HL-60 (cell line): ENCODE measurements around the gene INTS1.

Experiments used
- DNase-seq, 2 experiments: peaks; one replicate each; pipeline ENCODE4 v3.0.0-alpha.2; 2010 to 2020; ENCODE audit warnings: low read depth in 1 of 2, low spot score in 1 of 2
- H3K27ac ChIP-seq: fragments of 250-450 bp; sonication (Bioruptor Pico); replicated peaks from 2 replicates; pipeline ENCODE4 v1.5.1; 2020; ENCODE audit warnings: mild to moderate bottlenecking, moderate library complexity
- H3K27me3 ChIP-seq: fragments of 250-450 bp; sonication (Bioruptor Pico); 2 replicates; pipeline ENCODE4 v1.5.1; 2021; ENCODE audit warnings: mild to moderate bottlenecking, moderate library complexity; ENCODE audit not compliant: insufficient read depth, poor library complexity, severe bottlenecking
- H3K4me3 ChIP-seq: replicated peaks from 2 replicates; pipeline ENCODE4 v1.5.1; 2011; ENCODE audit warnings: mild to moderate bottlenecking, control low read depth, low read length; ENCODE audit not compliant: insufficient read depth
- CTCF ChIP-seq: IDR thresholded peaks from one replicate; pipeline ENCODE4 v1.5.1; 2011; ENCODE audit warnings: low read length, control low read depth, inconsistent platforms; ENCODE audit not compliant: insufficient read depth
- GABPA ChIP-seq: IDR thresholded peaks from 2 replicates; pipeline ENCODE4 v1.6.1; 2012; ENCODE audit warnings: low read depth
- POLR2AphosphoS5 ChIP-seq: IDR thresholded peaks from 2 replicates; pipeline ENCODE4 v1.6.1; 2012; ENCODE audit warnings: low read depth
- SPI1 ChIP-seq: IDR thresholded peaks from 2 replicates; pipeline ENCODE4 v1.6.1; 2012; ENCODE audit warnings: low read depth, mild to moderate bottlenecking, borderline replicate concordance
- TF ChIP-seq, protein P1 (sequence below): IDR thresholded peaks from 2 replicates; pipeline ENCODE4 v1.6.1; 2012; ENCODE audit warnings: low read depth; ENCODE audit not compliant: insufficient replicate concordance

Gene INTS1

GRCh38 chr7:1502845-1503244 is 1.3 kb downstream of the INTS1 start:
- H3K27ac ChIP-seq: peak overlapping the region; percentile 86
- H3K4me3 ChIP-seq: peak overlapping the region; percentile 100
- TF ChIP-seq CTCF (no peak), POLR2AphosphoS5 (no peak), GABPA (no peak), SPI1 (no peak)
- TF ChIP-seq, protein P1, sequence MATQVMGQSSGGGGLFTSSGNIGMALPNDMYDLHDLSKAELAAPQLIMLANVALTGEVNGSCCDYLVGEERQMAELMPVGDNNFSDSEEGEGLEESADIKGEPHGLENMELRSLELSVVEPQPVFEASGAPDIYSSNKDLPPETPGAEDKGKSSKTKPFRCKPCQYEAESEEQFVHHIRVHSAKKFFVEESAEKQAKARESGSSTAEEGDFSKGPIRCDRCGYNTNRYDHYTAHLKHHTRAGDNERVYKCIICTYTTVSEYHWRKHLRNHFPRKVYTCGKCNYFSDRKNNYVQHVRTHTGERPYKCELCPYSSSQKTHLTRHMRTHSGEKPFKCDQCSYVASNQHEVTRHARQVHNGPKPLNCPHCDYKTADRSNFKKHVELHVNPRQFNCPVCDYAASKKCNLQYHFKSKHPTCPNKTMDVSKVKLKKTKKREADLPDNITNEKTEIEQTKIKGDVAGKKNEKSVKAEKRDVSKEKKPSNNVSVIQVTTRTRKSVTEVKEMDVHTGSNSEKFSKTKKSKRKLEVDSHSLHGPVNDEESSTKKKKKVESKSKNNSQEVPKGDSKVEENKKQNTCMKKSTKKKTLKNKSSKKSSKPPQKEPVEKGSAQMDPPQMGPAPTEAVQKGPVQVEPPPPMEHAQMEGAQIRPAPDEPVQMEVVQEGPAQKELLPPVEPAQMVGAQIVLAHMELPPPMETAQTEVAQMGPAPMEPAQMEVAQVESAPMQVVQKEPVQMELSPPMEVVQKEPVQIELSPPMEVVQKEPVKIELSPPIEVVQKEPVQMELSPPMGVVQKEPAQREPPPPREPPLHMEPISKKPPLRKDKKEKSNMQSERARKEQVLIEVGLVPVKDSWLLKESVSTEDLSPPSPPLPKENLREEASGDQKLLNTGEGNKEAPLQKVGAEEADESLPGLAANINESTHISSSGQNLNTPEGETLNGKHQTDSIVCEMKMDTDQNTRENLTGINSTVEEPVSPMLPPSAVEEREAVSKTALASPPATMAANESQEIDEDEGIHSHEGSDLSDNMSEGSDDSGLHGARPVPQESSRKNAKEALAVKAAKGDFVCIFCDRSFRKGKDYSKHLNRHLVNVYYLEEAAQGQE: no peak
- no peak for DNase-seq
- H3K27me3 ChIP-seq: no peaks in the 10 kb centered on the region

DNA sequence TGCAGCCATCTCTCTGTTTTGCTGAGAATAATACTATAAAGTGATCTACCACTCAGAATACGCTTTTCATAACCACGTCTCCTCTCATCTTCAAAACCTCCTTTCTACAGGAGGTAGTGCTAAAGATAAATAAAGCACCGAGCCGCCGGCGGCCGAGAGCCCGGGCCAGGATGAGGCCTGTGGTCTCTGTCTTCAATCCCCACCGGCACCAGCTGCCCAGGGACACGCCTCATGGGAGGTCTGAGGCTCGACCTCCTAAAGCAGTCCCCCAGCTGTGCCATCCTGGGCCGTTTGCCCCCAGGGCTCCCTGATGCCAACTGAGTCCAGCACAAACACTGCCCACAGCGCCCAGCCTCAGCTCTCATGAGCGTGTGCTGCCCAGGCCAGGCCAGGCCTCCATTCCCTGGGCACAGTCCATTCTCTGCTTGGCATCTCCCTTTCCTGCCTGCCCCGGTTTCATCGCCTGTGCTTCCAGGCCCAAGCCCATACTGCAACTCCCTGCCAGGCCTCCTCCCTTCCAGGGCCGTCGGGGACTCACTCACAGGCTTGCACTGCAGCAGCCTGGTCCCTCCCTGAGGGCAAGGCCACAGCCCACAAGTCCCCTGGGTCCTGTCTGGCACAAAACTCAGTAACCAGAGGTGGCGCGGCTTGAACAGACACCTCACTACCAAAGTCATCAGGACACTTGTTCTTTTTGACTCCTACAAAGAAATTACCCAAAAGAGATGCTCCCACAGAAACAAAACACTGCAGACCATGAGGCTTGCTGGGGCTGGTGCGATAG is 2.5 kb downstream of the INTS1 start:
- Histone ChIP-seq H3K27ac (no peak overlapping the region), H3K27me3 (no peaks in the 10 kb centered on the region), H3K4me3 (no peak overlapping the region)
- TF ChIP-seq POLR2AphosphoS5 (no peak), GABPA (no peak)
- no peak for DNase-seq

DNA sequence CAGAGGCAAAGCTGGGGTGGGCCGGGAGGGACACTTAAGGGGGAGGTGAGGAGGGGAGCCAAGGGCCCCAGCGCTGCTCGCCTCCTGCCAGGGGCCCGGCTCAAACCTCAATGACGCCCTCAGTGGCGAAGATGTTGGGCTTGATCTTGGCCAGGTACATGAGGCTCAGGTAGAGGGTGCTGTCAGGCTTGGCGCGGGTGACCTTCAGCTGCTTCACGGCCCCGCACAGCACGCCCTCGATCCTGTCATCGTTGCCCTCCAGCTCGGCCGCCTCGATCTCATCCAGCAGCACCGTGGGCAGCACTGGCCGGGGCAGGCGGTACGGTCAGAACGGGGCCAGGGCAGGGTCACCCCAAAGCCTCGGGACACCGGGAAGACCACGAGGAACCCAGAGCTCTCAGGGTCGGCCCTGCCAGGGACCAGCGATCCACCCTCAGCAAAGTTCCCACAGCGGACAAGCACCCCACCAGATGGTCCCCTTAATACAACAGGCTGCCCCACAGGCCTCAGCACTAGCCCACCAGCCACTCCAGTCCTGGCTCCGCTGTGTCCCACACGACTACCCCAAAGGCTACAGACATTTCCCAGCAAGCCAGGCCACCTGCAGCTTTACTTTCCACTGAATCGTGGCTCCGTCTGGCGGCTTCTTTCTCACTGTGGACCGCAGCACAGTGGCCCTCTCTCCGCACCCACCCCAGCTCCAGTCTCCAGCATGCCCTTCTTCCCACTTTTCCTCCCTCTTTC is 4.0 kb downstream of the INTS1 start:
- Histone ChIP-seq H3K27ac (no peak overlapping the region), H3K27me3 (no peaks in the 10 kb centered on the region), H3K4me3 (no peak overlapping the region)
- no peak for TF ChIP-seq GABPA
- TF ChIP-seq SPI1: no peak
- no peak for TF ChIP-seq CTCF
- DNase-seq: no peak

GRCh38 chr7:1499367-1500029 is 4.7 kb downstream of the INTS1 start:
- TF ChIP-seq CTCF (no peak), SPI1 (peak; percentile 67)
- Histone ChIP-seq H3K4me3 (no peak overlapping the region), H3K27me3 (no peaks in the 10 kb centered on the region), H3K27ac (no peak overlapping the region)
- DNase-seq: no peak
